ENCODE measurements around the gene RGS9. TPM values are rescaled to one million over a fixed set of nuclear protein-coding genes. Genes with fewer than 3 reads are reported as not detected.

The RGS9 gene
- total and polyA plus RNA-seq, 2 of the 13 experiments (the other 11 are each of a cell fraction or from before 2014, with no cell fraction given): 0.44 to 0.74 TPM

GRCh38 chr17:65130832-65131231, 6.3 kb upstream of the RGS9 start (continued):
- TF ChIP-seq EP300 (IDR thresholded peaks at IDR 0.05; ENCODE audit: low read depth in 2 of 2, low read length in 2 of 2) (0 out of 4 replicates have a peak, but pooled peaks of 1 of the 2 experiments have one; percentile 15), EP300 (CRISPR knock-in tag; IDR thresholded peaks at IDR 0.05; ENCODE audit: borderline replicate concordance) (no peak), ZBTB20 (CRISPR knock-in tag; IDR thresholded peaks at IDR 0.05; ENCODE audit: borderline replicate concordance, low read depth) (no peak), PAX8 (CRISPR knock-in tag; IDR thresholded peaks at IDR 0.05; ENCODE audit: borderline replicate concordance) (no peak), ZFP90 (CRISPR knock-in tag; IDR thresholded peaks at IDR 0.05; ENCODE audit: borderline replicate concordance) (no peak), ZNF710 (CRISPR knock-in tag; IDR thresholded peaks at IDR 0.05; ENCODE audit: borderline replicate concordance) (peak; percentile 51; the same call in 1 of the 2 replicates), SOX5 (CRISPR knock-in tag; IDR thresholded peaks at IDR 0.05; ENCODE audit: borderline replicate concordance) (peak; percentile 48), ARID4A (CRISPR knock-in tag; IDR thresholded peaks at IDR 0.05; ENCODE audit: borderline replicate concordance) (no peak; the same call in 1 of the 2 replicates), HIVEP1 (CRISPR knock-in tag; IDR thresholded peaks at IDR 0.05) (no peak), MAZ (IDR thresholded peaks at IDR 0.05; ENCODE audit: borderline replicate concordance, low read depth, low read length) (no peak), MAZ (CRISPR knock-in tag; IDR thresholded peaks at IDR 0.05; ENCODE audit: low read depth) (no peak), ZNF180 (CRISPR knock-in tag; IDR thresholded peaks at IDR 0.05; ENCODE audit: borderline replicate concordance, low read depth) (no peak), ZNF432 (CRISPR knock-in tag; IDR thresholded peaks at IDR 0.05; ENCODE audit: borderline replicate concordance) (no peak), FOSL1 (CRISPR knock-in tag; IDR thresholded peaks at IDR 0.05; ENCODE audit: borderline replicate concordance) (no peak), CHD4 (IDR thresholded peaks at IDR 0.05; ENCODE audit: borderline replicate concordance, low read length) (no peak), ZNF790 (CRISPR knock-in tag; IDR thresholded peaks at IDR 0.05; ENCODE audit: borderline replicate concordance) (no peak), JUND (CRISPR knock-in tag; IDR thresholded peaks at IDR 0.05) (no peak), RARA (CRISPR knock-in tag; IDR thresholded peaks at IDR 0.05) (peak; percentile 85), ZBTB38 (CRISPR knock-in tag; IDR thresholded peaks at IDR 0.05) (no peak), PAF1 (CRISPR knock-in tag; IDR thresholded peaks at IDR 0.05) (no peak)

Measured in HepG2 (cell line).